ENCODE results near the gene ISCA2.
"Not testable (repeated sequence)": the region's sequence is repeated elsewhere in the genome, so short reads cannot be mapped to it uniquely, and the experiment has no call there.

Gene ISCA2, protein sequence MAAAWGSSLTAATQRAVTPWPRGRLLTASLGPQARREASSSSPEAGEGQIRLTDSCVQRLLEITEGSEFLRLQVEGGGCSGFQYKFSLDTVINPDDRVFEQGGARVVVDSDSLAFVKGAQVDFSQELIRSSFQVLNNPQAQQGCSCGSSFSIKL

DNA sequence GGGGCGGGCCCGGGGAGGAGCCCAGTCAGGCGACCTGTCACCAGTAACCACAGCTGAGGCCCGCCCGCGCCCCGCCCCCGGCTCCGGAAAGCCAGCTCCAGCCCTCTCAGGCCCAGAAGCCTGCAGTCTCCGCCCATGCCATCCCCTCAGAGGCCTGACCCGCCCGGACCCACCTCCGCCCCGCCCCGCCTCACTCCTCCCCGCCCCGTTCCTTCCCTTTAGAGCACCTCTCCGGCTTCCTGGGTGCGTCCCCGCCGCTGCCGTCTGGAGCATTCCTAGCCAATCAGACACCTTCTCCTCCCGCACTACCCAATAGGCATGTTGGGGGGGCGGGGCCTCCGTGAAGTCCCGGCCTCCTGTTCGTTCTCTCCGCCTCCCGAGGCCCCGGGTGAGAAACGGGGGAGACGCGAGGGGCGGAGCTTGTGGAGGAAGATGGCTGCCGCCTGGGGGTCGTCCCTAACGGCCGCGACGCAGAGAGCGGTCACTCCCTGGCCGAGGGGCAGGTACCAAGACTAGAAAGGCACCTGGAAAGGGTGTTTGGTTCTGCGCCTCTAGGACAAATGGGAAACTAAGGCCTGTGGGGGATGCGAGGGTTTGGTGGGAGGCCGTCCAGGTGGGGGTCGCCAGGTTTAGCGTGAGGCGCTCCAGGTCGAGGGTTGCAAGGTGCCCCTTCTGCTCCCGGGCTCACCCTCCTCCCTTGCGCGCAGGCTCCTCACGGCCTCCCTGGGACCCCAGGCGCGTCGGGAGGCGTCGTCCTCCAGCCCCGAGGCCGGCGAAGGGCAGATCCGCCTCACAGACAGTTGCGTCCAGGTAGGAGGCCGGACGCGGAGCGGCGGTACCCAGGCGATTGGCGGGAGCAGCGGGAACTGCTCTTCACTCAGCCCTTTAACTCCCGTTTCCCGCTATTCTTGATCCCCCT, at the start of gene ISCA2:
TSS of gene ISCA2 (plus strand) at position 423 of the 919 bp plus-strand sequence. CDS start at position 433, 10 bp downstream.
- peak; percentile 83 to 100 (median 99) for DNase-seq

GRCh38 chr14:74444866-74445265, 48.7 kb upstream of the ISCA2 start:
- DNase-seq, result no peak

DNA sequence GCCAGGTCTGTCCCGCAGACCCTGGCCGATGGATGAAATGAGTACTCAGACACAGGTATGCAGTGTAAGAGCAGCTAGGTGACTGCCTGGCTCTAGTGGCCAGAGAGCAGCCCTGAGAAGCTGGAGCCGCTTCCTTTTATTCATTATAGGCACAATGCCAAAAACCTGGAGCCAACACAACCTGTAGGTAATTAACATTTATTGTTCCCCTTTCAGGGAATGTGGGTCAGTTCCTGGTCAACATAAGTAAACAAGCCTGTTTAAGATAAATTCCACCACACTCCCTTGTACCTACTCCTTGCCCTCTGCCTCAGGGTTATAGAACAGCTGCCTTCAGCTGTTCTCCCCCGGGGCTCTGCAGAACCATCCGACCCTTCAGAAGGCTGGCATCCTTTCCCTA, 39.2 kb upstream of the ISCA2 start:
- not testable (repeated sequence) for DNase-seq

DNA sequence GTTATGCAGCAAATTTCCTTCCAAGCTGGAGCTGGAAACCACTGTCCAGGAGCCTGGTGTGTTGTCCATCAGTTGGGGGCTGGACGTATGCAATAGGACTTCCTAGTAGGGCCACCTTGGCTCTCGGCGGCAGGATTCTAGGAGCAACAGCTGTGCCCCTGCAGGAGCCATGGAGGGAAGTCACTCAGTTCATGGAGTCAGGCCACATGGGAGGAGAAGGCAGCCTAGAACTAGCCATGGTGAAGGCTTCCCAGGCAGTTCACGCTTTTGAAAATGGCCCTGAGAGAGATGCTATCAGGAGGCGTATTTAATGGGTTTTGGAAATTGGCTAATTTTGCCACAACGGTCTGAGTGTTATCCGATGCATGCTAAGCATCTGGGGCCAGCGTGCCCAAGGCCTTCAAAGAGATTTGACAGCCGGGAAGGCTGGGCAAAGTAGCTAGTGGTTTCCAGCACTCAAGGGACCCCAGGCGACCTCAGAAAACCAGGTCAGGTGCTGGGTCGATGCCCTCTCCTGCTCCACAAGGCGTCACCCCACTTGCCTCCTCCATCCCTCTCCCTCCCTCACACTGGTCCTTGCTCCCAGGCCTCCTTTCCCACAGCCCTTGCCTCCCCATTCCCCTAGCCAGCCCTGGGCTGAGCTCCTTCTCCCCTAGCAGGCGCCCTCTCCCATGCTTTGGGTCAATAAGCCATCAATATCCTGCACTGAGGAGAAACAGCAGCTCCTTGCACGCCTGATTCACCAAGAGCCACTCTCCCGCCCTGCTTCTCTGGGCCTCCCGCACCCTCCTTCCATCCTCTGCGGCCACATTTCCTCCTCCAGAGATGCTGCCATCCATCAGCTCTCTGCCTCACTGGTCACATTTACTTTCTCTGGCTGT, 36.6 kb upstream of the ISCA2 start:
- DNase-seq, result no peak

DNA sequence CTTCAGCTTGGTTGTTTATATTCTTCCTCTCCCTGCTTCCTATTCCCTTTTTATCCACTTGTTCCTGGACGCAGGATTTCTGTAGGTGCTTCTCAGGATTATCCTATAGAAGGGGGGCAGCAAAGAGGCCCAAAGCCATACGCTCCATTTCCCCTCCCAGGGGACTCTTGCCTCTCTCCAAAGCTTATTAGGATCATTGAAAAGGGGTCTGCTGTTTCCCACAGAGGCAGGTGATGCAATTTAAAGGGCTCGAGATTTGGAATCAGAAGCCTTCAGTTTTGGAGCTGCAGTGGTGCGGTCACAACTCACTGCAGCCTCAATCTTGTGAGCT, 36.0 kb upstream of the ISCA2 start:
- DNase-seq, result no peak

DNA sequence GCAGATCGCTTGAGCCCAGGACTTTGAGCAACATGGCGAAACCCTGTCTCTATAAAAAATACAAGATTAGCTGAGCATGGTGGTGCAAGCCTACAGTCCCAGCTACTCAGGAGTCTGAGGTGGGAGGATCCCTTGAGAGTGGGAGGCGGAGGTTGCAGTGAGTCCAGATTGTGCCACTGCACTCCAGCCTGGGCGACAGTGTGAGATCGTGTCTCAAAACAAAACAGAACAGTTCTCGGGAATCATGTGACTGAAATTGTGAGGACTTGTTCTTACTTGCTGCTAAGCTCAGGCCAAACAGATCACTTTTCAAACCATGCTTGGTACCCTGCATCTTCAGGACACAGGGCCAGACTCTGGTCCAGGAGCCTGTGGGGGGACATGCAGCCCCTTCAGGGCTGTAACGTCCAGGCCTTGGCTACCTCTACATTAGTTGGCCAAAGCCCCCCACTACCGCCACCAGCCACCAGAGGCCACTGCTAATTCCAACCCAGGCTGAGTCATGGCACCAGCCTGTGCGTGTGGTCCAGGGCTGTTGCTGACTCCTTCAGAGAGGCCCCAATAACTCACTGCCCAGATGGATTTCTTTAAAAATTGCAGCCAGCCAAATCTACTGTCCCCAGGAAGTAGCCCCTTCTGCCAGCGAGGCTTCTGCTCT, 34.1 kb upstream of the ISCA2 start:
- no peak for DNase-seq

- DNase-seq, result no peak
Measured at GRCh38 chr14:74459976-74460375, 33.6 kb upstream of the ISCA2 start.

- DNase-seq, result no peak
Measured at GRCh38 chr14:74462993-74463392, 30.6 kb upstream of the ISCA2 start.

- peak in 2 of 56 donors; percentile 18 to 35 for DNase-seq
Measured at GRCh38 chr14:74463697-74464096, 29.9 kb upstream of the ISCA2 start.

- peak in 29 of 56 donors; percentile 9 to 77 (median 45) for DNase-seq
Measured at GRCh38 chr14:74464785-74465184, 28.8 kb upstream of the ISCA2 start.

GRCh38 chr14:74465335-74465734, 28.2 kb upstream of the ISCA2 start:
- DNase-seq, result peak in 2 of 56 donors; percentile 23 to 27

DNA sequence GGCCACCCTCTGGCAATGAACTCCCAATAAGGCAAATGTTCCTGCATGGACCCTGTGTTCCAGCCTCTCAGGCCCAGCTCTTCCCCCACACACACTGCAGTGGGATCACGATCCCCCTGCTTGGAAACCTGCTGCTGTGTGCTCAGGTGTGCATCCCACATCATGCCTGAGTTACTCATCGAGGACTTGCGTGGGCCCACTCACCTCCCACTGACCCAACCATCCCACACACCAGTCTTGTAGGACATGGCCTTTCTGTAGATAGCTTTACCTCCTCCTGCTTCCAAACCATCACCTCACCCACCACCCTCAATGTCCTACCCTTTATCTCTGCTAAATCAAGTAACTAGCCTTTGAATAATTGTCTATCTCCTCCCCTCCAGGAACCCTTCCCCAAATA, 25.1 kb upstream of the ISCA2 start:
- peak in 14 of 56 donors; percentile 9 to 69 (median 38) for DNase-seq

- no peak for DNase-seq
Measured at GRCh38 chr14:74469548-74470518, 23.7 kb upstream of the ISCA2 start.

DNA sequence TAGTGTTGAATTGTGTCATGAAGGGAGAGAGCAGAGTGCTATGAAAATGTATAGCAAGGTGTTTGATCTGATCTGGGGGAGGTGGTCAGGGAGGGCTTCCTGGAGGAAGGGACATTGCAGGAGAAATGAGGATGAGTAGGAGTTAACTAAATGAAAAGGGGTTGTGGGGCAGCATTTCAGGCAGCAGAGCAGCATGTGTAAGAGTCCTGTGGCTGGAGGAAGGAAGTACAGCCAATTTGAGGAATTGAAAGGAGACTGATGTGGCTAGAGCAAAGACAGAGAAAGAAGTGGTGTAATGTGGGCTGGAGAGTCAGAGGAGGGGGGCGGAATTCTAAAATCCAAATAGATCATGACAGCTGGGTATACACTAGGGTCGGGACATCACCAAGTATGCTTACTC, 21.0 kb upstream of the ISCA2 start:
- DNase-seq, result no peak

DNA sequence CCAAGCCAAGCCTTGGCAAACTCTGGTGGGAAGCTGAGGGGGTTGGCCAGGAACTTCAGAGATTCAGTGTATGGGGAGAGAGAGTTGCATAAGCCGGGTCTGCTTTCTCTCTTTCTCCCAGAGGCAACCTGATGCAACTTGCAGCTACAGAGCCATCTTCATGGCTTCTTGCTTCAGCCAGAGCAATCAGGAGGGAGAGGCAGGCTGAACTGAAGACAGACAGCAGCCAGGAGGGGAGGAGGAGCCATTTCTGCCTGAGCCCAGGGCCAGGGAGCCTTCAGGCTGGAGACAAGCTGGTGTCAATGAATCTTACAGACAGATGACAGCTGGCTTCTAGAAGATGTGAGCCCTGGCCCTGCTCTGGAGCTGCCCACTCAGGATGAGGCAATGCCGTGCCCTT, 19.2 kb upstream of the ISCA2 start:
- no peak for DNase-seq

DNA sequence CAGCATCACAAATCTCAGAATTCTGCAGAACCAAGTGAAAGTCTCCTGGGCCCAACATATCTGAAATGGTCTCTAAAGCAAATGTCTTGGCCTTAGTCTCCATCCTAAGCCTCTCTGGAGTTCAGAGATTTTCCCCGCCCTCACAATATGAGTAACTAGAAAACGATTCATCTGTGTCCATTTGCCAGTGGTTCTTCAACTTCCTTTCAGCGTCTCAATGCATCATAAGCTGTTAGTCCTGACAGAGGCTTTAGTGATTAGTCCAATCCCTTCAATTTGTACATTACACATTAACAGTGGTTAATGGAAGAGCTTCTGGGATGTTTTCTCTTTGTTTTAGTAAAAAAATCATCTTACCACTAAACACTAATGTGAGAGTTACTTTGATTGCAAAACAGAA, 17.9 kb upstream of the ISCA2 start:
- DNase-seq, result no peak

DNA sequence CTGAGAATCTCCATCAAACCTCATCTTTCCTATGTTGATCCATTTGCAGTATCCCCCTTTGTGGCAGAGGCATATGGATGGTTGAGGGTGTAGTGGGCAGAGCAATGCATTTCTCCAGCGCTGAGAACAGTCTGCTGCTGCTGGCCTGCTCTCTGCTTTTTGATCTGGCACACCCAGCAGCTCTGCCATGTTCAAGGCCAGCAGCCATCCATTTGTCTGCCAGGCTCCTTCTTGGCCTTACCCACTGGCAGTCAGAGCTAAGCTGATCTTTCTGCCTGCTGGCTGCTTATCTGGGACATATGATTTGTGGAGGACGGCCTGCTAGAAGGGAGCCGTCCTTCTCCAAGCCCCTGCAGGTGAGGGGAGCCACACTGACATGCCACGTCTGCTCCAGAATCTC, 17.5 kb upstream of the ISCA2 start:
- DNase-seq, result no peak

- no peak for DNase-seq
Measured at GRCh38 chr14:74476607-74477006, 17.0 kb upstream of the ISCA2 start.

DNA sequence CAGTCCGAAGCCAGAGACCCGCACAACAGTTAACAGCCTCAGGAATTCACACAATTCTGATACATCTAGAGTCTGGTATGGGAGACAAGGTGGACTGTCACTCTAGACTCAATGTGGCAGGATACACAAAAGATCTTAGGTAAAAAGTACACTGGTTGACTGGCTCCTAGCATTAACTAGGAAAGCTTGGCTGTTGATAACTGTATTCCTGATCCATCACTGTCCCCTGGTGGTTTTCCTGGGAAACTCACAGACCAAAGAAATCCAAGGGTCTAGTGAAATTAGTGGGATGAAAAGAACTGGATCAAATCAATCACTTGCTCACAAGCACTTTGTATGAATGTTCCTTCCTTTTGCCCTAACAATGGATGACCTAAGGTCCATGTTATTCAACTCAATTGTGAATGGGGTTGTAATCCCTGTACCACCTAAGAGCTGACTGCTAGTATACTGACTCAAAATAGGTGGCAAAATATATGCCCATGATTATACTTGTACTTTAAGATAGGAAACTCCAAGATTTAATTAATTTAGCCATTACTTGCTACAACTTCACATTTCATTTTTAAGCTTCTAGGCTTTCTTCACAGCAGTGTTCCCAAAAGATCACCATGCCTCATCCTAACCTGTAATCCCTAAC, 14.4 kb upstream of the ISCA2 start:
- DNase-seq, result peak in 5 of 56 donors; percentile 18 to 27 (median 23)

GRCh38 chr14:74480046-74480445, 13.5 kb upstream of the ISCA2 start:
- DNase-seq, result no peak

Measured in nucleus accumbens (tissue), 56 donors.